CMK (cell line): ENCODE measurements around the gene LPO.
A peak's percentile ranks its signal among the peaks of the same experiment; 100 is the strongest.

Source experiments
- DNase-seq: peaks from one replicate; pipeline ENCODE4 v3.0.0-alpha.2; 2010; ENCODE audit warnings: low read depth

The LPO gene

DNA sequence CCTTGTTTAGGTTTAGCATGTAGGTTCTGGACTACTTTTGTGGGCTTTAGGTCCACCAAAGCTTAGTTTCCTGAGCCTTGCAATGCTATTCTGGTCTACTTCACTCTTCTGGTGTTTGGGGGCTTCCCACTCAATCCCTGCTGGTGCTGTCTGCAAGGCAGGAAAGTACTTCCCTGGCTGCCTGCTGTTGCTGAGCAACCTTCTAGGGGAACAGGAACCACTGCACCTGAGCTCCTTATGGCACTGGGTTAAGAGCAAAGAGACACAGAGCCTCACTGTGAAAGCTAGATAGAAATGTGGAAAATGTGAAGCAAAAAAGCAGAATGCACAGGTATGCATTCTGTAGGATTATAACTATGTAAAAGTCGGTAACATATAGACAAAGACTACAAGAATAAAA, 25.4 kb downstream of the LPO start:
- DNase-seq: no peak

DNA sequence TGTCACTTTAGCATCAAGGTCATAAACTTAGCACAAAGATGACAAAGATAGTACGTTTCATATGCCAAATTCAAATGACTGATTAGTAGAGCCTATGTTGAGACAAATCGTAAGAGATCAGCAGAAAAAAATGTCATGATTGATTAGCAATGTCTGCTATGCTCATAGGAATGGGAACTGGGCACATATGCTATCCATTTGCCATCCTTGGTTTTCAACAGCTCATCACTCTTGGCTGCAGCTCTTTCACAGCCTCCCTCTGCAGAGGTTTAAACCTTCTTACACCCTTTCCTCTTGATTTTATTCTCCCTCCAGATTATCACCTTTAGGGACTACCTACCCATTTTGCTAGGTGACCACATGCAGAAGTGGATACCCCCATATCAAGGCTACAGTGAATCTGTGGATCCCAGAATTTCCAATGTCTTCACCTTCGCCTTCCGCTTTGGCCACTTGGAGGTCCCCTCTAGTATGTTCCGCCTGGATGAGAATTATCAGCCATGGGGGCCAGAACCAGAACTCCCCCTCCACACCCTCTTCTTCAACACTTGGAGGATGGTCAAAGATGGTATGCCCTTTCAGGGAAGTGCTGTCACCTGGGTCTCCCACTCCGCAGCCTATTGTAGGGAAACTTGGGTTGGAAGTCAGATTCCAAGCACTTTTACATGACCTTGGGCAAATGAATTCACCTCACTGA, 26.2 kb downstream of the LPO start:
- DNase-seq: no peak

GRCh38 chr17:58265271-58265670, 26.9 kb downstream of the LPO start:
- DNase-seq: no peak

- DNase-seq: no peak
These were observed 27.8 kb downstream of the LPO start for GRCh38 chr17:58265902-58266875.

- no peak for DNase-seq
These were observed 29.3 kb downstream of the LPO start for GRCh38 chr17:58267347-58268324.

GRCh38 chr17:58268326-58268725, 29.9 kb downstream of the LPO start:
- DNase-seq: no peak

DNA sequence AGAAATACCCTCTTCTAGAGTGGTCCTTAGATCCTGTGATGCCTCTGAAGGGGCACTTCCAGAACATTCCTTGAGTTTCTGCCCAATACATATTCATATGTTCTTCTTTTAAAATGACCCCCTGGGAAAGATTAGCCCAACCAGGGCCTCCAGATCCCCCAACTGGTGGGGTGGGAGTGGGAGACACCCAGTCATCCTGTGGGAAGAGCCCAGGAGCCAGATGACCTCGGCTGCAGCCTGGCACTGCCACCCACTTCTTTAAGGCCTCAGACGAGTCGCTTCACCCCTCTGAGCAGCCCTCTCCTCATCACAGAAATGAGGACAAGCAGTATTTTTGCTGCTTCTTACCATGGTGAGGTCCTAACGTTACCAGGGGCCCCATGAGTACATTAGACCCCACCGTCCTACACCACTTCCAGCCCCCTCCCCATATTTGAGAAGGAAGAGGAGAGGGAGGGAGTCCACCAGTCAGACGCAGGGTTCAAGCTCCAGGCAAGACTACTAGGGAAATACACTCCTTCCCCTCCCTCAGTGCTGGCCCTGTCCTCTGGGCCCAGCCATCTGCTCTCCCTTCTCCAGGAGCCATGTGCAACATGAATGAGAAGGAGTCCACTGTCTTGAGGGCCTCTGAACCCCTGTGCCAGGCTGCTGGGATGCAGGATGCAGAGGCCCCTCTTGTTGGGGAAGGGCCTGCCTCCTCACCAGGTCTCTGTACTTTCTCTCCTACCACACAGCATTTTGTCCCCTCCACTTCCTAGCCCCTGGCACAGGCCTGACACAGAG, 30.6 kb downstream of the LPO start:
- no peak for DNase-seq

- DNase-seq: no peak
These were observed 31.3 kb downstream of the LPO start for GRCh38 chr17:58269557-58270291.

DNA sequence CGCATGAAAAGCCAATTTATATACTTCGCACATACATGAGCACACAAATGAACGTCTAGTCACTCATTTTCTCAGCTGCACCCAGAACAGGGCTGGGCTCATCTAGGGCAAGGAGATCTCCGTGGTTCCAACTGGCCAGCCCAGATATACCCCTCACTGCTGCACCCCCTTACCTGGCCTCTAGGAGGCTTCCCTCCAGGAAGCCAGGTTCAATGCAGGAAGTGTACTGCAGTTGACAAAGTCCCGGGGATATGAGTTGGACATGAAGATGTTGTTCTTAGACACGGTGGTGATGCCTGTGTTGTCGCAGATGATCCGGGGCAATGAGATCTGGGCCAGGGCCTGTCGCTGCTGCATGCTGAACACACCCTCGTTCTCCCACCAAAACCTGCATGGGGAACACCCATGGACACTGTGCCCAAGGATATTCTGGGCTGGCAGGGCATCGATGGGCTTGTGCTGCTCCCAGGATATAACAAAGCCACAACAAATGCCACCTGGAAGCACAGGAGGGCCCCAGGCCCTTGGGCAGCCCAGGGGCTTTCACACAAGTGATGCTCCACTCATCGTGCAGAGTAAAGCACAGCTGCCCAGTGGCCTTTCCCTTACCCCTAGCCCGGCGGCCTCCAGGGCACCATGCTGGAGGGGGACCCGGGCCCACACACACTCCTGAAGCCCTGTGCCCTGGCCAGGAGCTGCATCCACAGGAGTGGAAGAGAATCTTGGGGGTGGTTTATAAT, 32.3 kb downstream of the LPO start:
- DNase-seq: no peak

DNA sequence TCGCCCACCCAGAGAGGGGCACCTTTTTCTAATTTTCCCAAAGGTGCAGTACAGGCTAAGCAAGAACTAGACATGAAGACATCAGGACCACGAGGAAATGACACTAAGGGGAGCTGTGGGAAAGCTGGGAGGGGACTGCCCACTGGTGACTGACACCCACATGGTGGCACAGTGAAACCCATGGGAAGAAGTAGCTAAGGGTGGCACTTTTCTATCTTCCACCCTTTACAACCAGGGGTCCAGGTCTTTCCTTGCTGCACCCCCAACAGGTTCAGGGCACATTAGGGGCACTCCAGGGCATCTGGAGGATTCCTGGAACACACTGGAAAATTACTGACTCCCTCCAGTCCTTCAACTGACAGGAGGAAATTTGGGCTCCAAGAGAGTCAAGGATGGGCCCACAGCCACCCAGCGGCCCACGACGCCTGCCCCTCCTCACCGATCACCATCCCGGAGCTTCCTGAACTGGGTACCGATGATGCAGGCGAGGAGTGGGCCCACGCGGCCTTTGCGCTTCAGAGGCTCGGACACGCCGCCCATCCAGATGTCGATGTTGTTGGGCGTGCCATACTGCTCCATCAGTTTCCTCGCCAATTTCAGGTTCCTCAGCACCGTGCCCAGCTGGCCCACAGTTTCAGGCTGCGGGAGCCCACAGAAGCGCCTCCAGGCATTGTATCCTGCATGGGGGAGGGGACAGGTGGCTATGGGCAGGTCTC, 33.0 kb downstream of the LPO start:
- DNase-seq: no peak

DNA sequence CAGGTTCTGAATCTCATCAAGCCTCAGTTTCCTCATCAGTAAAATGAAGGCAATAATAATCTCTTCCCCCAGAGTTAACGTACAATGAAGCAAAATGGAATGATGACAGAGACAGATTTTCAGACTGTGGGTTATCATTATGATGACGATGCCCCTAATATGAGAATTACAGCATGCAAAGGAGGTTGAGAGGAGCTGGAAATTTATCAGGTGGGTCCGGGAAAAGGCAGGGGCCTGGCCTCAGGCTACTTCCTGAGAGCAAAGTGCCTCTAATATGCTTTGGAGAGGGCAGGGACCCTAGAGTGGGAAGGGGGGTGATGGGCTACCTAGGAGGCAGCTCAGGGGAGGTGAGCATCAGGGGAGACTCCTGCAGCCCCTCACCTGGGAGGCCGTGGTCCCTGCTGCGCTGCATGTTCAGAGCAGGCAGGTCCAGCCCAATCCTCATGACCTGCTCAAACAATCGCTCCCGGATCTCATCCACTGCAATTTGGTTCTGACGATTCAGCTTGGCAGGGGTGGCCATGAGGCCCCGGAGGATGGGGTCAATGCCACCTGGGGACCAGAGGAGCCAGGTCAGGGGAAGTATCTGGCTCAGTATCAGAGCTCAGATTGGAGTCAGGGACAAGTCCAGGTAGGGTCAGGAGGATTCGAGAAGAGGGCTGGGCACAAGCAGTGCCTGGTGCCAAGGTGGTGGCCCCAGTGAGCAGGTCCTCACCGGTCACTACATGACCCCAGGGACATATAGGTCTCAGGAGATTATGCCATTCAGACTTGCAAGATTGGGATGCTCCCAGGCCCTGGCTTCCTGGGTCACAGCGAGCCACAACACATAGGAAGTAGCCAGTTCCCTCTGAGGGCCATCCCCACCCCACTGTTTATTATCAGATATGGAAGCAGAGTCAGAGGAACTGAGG, 34.2 kb downstream of the LPO start:
- DNase-seq: no peak

- no peak for DNase-seq
These were observed 35.2 kb downstream of the LPO start for GRCh38 chr17:58273453-58274104.

GRCh38 chr17:58275417-58275816, 37.0 kb downstream of the LPO start:
- DNase-seq: no peak

- no peak for DNase-seq
These were observed 38.0 kb downstream of the LPO start for GRCh38 chr17:58276423-58276822.

- DNase-seq: peak; percentile 7
These were observed 38.9 kb downstream of the LPO start for GRCh38 chr17:58277107-58277801.

DNA sequence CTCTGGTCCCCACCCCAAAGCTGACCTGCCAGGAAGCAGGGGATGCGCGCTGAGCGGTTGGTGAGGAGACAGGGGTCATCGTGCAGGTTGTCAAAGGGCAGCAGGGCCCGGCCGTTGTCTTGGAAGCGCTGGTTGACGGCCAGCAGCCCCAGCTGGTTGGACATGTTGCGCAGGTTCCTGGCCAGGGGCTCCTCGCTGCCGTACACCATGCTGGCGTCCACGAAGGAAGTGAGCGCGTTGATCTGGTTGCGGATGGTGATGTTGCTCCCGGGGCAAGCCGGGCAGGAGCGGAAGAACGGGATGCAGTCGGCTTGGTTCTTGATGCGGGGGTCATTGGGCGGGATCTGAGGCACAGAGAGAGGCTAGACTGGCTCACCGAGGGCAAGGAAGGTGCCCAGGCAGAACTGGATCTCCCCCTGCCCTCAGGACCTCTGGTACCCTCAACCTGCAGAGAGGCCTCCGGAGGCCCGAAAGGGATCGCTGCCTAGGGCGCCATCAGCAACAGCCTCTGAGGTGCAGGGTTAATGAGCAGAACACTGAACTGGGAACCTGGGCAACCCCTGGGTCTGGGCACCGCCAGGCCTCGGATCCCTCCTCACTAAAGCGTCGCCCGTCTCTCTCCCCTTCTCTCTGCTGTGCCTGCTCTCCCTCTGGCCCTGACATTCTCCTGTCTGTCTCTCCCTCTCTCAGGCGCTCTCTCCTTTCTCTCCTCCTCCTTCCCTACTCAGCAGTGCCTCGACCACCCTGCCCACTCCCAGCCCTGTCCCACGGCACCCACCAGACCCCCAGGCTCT, 39.6 kb downstream of the LPO start:
- DNase-seq: no peak
